Kidney epithelial cell (primary cell): ENCODE data around the gene AFAP1L2. TPM values are rescaled to one million over a fixed set of nuclear protein-coding genes. Genes with fewer than 3 reads are reported as not detected.
A peak's percentile ranks its signal among the peaks of the same experiment; 100 is the strongest.

ENCODE experiments used
- DNase-seq: peaks from one replicate; pipeline ENCODE4 v3.0.0-alpha.2; 2010; ENCODE audit warnings: low read depth
- H3K27me3 ChIP-seq: 2 replicates; pipeline ENCODE4 v1.6.0; 2011; ENCODE audit warnings: low read length; ENCODE audit not compliant: control insufficient read depth, insufficient read depth
- H3K36me3 ChIP-seq: 2 replicates; pipeline ENCODE4 v1.5.1; 2011; ENCODE audit warnings: low read length; ENCODE audit not compliant: control insufficient read depth, insufficient read depth
- H3K4me3 ChIP-seq: 2 replicates; pipeline ENCODE4 v1.5.1; 2011; ENCODE audit warnings: low read depth, mild to moderate bottlenecking, control low read depth, low read length
- CTCF ChIP-seq: IDR thresholded peaks from 2 replicates; pipeline ENCODE4 v1.5.1; 2011; ENCODE audit warnings: mild to moderate bottlenecking, moderate library complexity, low read length, control low read depth, inconsistent platforms; ENCODE audit not compliant: insufficient read depth, poor library complexity, severe bottlenecking
- total RNA-seq: library from RNA; depleted of rRNA; stranded (reverse); fragments of >200 nt; gene quantifications from 2 replicates; pipeline ENCODE4 v1.2.3, GENCODE V29; 2015

Gene AFAP1L2
- total RNA-seq, 1 donor from 2014 or later: 10.2 TPM

GRCh38 chr10:114362826-114363355 lies 41.4 kb downstream of the AFAP1L2 start:
- Histone ChIP-seq H3K27me3 (no peaks in the 10 kb centered on the region), H3K36me3 (no peaks in the 10 kb centered on the region), H3K4me3 (no peak overlapping the region)
- no peak for TF ChIP-seq CTCF
- DNase-seq: no peak

GRCh38 chr10:114359953-114360345 lies 44.4 kb downstream of the AFAP1L2 start:
- H3K4me3 ChIP-seq: no peak overlapping the region
- no peak for DNase-seq
- no peaks in the 10 kb centered on the region for H3K27me3 ChIP-seq
- no peak for TF ChIP-seq CTCF
- H3K36me3 ChIP-seq: no peaks in the 10 kb centered on the region

- no peak for TF ChIP-seq CTCF
- Histone ChIP-seq H3K4me3 (no peak overlapping the region), H3K36me3 (no peaks in the 10 kb centered on the region), H3K27me3 (no peaks in the 10 kb centered on the region)
- no peak for DNase-seq
These were observed 45.0 kb downstream of the AFAP1L2 start for GRCh38 chr10:114359041-114359952.

GRCh38 chr10:114357515-114357996 lies 46.7 kb downstream of the AFAP1L2 start:
- TF ChIP-seq CTCF: no peak
- no peaks in the 10 kb centered on the region for H3K36me3 ChIP-seq
- DNase-seq: no peak

GRCh38 chr10:114356751-114357514 lies 47.4 kb downstream of the AFAP1L2 start:
- no peak for TF ChIP-seq CTCF

More at GRCh38 chr10:114357515-114357996, 46.7 kb downstream of the AFAP1L2 start:
- Histone ChIP-seq H3K27me3 (no peaks in the 10 kb centered on the region), H3K4me3 (no peak overlapping the region)

More at GRCh38 chr10:114356751-114357514, 47.4 kb downstream of the AFAP1L2 start:
- no peaks in the 10 kb centered on the region for H3K27me3 ChIP-seq
- H3K36me3 ChIP-seq: no peaks in the 10 kb centered on the region
- peak; percentile 55 for DNase-seq
- no peak overlapping the region for H3K4me3 ChIP-seq
